K562 (cell line): ENCODE measurements around the gene TFEB. TPM values are rescaled to one million over a fixed set of nuclear protein-coding genes. Genes with fewer than 3 reads are reported as not detected.

ENCODE experiments used
- DPF2 ChIP-seq: fragments of 450-650 bp; IDR thresholded peaks from 2 replicates; pipeline ENCODE4 v1.6.1; 2016
- EZH2 ChIP-seq: IDR thresholded peaks from 2 replicates; pipeline ENCODE4 v1.6.1; 2012; ENCODE audit warnings: low read depth, mild to moderate bottlenecking, inconsistent platforms, low read length, borderline replicate concordance
- FOXJ2 ChIP-seq: fragments of 200-800 bp; sonication (Bioruptor generic); IDR thresholded peaks from 2 replicates; pipeline ENCODE4 v1.6.1; 2016; ENCODE audit warnings: missing genetic modification characterization, missing compliant biosample characterization
- LCOR ChIP-seq: sonication (generic); formaldehyde crosslinking; IDR thresholded peaks from 2 replicates; pipeline ENCODE4 v1.8.0; 2022; ENCODE audit warnings: mild to moderate bottlenecking, missing genetic modification reagents
- MAX ChIP-seq: sonication (generic); formaldehyde crosslinking; IDR thresholded peaks from 2 replicates; pipeline ENCODE4 v1.9.0; 2022; ENCODE audit warnings: mild to moderate bottlenecking, missing genetic modification reagents
- MCM7 ChIP-seq, 2 experiments: fragments of 450-650 bp; IDR thresholded peaks; 2 replicates each; pipeline ENCODE4 v1.6.1; 2016 to 2018
- RERE ChIP-seq: sonication (generic); formaldehyde crosslinking; IDR thresholded peaks from 2 replicates; pipeline ENCODE4 v1.8.0; 2023; ENCODE audit warnings: missing genetic modification reagents, mild to moderate bottlenecking, borderline replicate concordance
- SRF ChIP-seq, 2 experiments: fragments of 250-450, 450-650 bp in 1 of 2; sonication (Bioruptor Pico) in 1 of 2; sonication (generic) in 1 of 2; formaldehyde crosslinking; IDR thresholded peaks; 2 replicates each; pipeline versions ENCODE4 v1.5.0 to v1.5.1; 2020 to 2022; ENCODE audit warnings: mild to moderate bottlenecking in 1 of 2, missing genetic modification reagents in 1 of 2
- STAG1 ChIP-seq: sonication (generic); formaldehyde crosslinking; IDR thresholded peaks from 2 replicates; pipeline ENCODE4 v1.5.0; 2020; ENCODE audit warnings: missing genetic modification reagents, borderline replicate concordance
- TAF1 ChIP-seq: IDR thresholded peaks from 2 replicates; pipeline ENCODE4 v1.6.1; 2011; ENCODE audit warnings: mild to moderate bottlenecking, low read length, moderate library complexity; ENCODE audit not compliant: insufficient read depth, control insufficient read depth, severe bottlenecking; ENCODE audit errors: extremely low read depth
- ZNF197 ChIP-seq: fragments of 200-800 bp; sonication (Bioruptor generic); IDR thresholded peaks from 2 replicates; pipeline ENCODE4 v1.6.1; 2016; ENCODE audit warnings: low read depth, missing genetic modification characterization, missing compliant biosample characterization
- ZNF318 ChIP-seq, 2 experiments: fragments of 450-650 bp; IDR thresholded peaks; 2 replicates each; pipeline ENCODE4 v1.6.1; 2016; ENCODE audit warnings: mild to moderate bottlenecking in 2 of 2, borderline replicate concordance in 1 of 2, low read depth in 1 of 2, moderate library complexity in 1 of 2
- polyA plus RNA-seq, 8 experiments: library from polyadenylated mRNA; depleted of rRNA in 4 of 8; stranded (reverse) in 5 of 8; unstranded in 3 of 8; fragments of >200 nt; fragmentation: Nextera tagmentation in 2 of 8; fragmentation: Illumina TruSeq in 1 of 8; extraction: Ambion mirVana in 2 of 8; extraction: Trizol in 1 of 8; gene quantifications; 2 replicates each; pipeline versions ENCODE4 v1.2.1 to v1.2.3, GENCODE V29; 2011 to 2014; ENCODE audit warnings: inconsistent platforms in 1 of 8, missing spikeins in 1 of 8
- total RNA-seq, 7 experiments: library from RNA; depleted of rRNA in 6 of 7; stranded (reverse); fragments of >200 nt in 6 of 7; fragmentation: Illumina TruSeq in 2 of 7; extraction: Trizol in 2 of 7; gene quantifications; 2 replicates each; pipeline versions ENCODE4 v1.2.1 to v1.2.3, GENCODE V29; 2011 to 2021; ENCODE audit warnings: low replicate concordance in 1 of 7

TFEB gene
- total and polyA plus RNA-seq, 9 of the 15 experiments (the other 6 are each of a cell fraction or from before 2014, with no cell fraction given), result 0.04 to 4.7 (median 2.0) TPM

DNA sequence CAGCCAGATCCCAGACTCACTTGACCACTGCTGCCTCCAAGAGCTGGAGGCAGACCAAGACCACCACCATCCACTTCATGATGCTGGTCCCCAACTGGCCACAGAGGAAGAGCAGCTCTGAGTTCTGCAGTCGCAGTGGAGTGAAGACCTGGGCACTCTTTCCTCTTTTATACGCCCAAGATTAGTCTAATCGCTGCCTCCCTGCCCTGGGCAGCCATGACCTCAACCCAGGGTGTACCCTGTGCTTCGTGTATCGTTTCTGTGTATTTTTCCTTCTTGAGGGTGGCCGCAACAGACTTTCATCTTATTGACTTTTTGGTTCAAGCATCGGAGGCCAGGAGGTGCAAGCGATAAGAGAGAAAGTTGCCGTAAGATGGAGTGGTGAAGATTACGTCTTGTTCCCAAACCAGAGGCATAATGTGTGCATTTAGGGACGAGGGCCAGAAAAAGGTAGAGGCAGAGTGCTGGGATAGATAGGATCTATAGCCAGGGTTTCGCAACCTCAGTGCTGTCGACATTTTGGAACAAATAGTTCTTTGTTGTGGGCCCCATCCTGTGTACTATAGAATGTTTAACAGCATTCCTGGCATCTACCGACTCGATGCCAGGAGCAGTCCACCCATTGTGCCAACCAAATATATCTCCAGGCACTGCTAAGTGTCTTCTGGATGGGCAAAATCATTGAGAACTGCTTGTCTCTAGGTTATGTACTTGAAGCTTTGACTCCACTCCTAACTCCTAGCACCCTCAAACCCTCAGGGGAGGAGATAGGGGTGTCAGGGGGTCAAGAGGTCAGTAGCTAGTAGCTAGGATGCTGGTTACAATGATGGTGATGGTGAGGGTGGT lies 12.1 kb upstream of the TFEB start, which contains the start of gene PGC (continued):
- TF ChIP-seq MAX (CRISPR knock-in tag), result no peak
- 0 out of 2 replicates have a peak, but pooled peaks have one; percentile 42 for TF ChIP-seq LCOR
- peak; percentile 84 for TF ChIP-seq DPF2
- TF ChIP-seq RERE, result no peak
- TF ChIP-seq TAF1, result no peak
- TF ChIP-seq SRF (CRISPR knock-in tag; IDR thresholded peaks at IDR 0.05), result peak in 1 of 2 experiments; percentile 68; a peak in 1 of 4 replicates
- TF ChIP-seq EZH2, result no peak
- TF ChIP-seq FOXJ2 (tag), result 0 out of 2 replicates have a peak, but pooled peaks have one; percentile 40
- no peak for TF ChIP-seq ZNF318 (IDR thresholded peaks at IDR 0.05; ENCODE audit: borderline replicate concordance in 1 of 2, low read depth in 1 of 2)
- no peak for TF ChIP-seq STAG1 (CRISPR knock-in tag)
- no peak for TF ChIP-seq MCM7 (IDR thresholded peaks at IDR 0.05)
- TF ChIP-seq ZNF197 (CRISPR knock-in tag), result 0 out of 2 replicates have a peak, but pooled peaks have one; percentile 34
